ENCODE results near the gene KYNU. TPM values are rescaled to one million over a fixed set of nuclear protein-coding genes. Genes with fewer than 3 reads are reported as not detected.

Gene KYNU
- total and polyA plus RNA-seq, 10 of the 15 experiments (the other 5 are each of a cell fraction or from before 2014, with no cell fraction given): 31.3 to 101 (median 38.3) TPM

DNA sequence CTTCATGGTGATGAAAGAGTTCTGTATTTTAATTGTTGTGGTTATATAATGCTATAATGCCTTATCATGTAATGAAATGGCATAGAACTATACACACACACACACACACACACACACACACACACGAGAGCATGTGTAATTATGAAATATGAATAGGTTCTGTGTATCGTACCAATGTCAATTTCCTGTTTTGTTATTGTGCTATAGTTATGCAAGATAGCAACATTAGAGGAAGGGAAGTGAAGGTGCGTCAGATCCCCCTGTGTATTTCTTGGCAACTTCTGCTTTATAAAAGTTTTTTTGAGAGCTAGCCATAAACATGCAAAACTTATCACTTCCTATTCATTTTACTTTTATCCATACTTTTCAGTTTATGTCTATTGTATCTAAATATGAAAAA is 191.0 kb downstream of the KYNU start:
- ATAC-seq (no peak), FAIRE-seq (no peak), DNase-seq (ENCODE audit: low read depth, low spot score) (no peak)
- no peaks in the 10 kb centered on the region for H3K27me3 ChIP-seq (replicated peaks in 1 of 2; ENCODE audit: control insufficient read depth in 2 of 2, insufficient read depth in 2 of 2, low read length in 1 of 2)
- H3K4me3 ChIP-seq: no peak overlapping the region
- ChIA-PET SMC1A (ENCODE audit: uncharacterized antibody, unreplicated experiment) (interaction anchor here (1.5 kb wide), 1 partner anchor 10 kb away, joined by 3 read pairs; no protein-coding TSS in a partner anchor), POLR2A (no interaction called here), CTCF (no interaction called here), RAD21 (ENCODE audit: unreplicated experiment) (no interaction called here)
- no TSS peak for BruUV-seq (replicated peaks)
- 0% methylated on average over 3 of the region's 3 CpGs for WGBS (ENCODE audit: insufficient coverage, insufficient replicate concordance, low lambda C conversion rate, missing lambda C conversion rate)
- no peaks in the 10 kb centered on the region for H4K20me1 ChIP-seq (ENCODE audit: control insufficient read depth, insufficient read depth)
- no peaks in the 10 kb centered on the region for H3K36me3 ChIP-seq (ENCODE audit: control insufficient read depth in 2 of 2, insufficient read depth in 2 of 2, low read length in 1 of 2)
- no peak overlapping the region for H3K9ac ChIP-seq (ENCODE audit: control insufficient read depth, insufficient read depth, low read length)
- H3K4me1 ChIP-seq (ENCODE audit: control insufficient read depth, insufficient read depth, low read length): no peaks in the 10 kb centered on the region
- H3K27ac ChIP-seq (ENCODE audit: control insufficient read depth, insufficient read depth): no peak overlapping the region
- H3K4me2 ChIP-seq (ENCODE audit: control insufficient read depth, insufficient read depth): no peak overlapping the region
- in situ Hi-C loops (cut with MboI) (no loop called here), intact Hi-C loops (cut with micrococcal nuclease; ENCODE audit: unreplicated experiment) (no loop called here)
- TF ChIP-seq DPF2 (IDR thresholded peaks at IDR 0.05): no peak
- no peak for TF ChIP-seq IRF4 (IDR thresholded peaks at IDR 0.05; ENCODE audit: low read depth, low read length)
- no peaks in the 10 kb centered on the region for H3K79me2 ChIP-seq (ENCODE audit: control insufficient read depth, insufficient read depth, low read length)
- no peaks in the 10 kb centered on the region for H3K9me3 ChIP-seq (replicated peaks; ENCODE audit: control insufficient read depth, insufficient read depth, low read length)
- no peak overlapping the region for H2AFZ ChIP-seq (ENCODE audit: control insufficient read depth, low read depth, low read length)

- Histone ChIP-seq H3K27me3 (replicated peaks in 1 of 2; ENCODE audit: control insufficient read depth in 2 of 2, insufficient read depth in 2 of 2, low read length in 1 of 2) (no peaks in the 10 kb centered on the region), H3K4me3 (no peak overlapping the region), H3K9me3 (replicated peaks; ENCODE audit: control insufficient read depth, insufficient read depth, low read length) (no peaks in the 10 kb centered on the region; the same call in 1 of the 3 replicates), H3K9ac (ENCODE audit: control insufficient read depth, insufficient read depth, low read length) (no peak overlapping the region), H3K27ac (ENCODE audit: control insufficient read depth, insufficient read depth) (no peak overlapping the region), H3K79me2 (ENCODE audit: control insufficient read depth, insufficient read depth, low read length) (no peaks in the 10 kb centered on the region), H3K4me2 (ENCODE audit: control insufficient read depth, insufficient read depth) (no peak overlapping the region), H3K36me3 (ENCODE audit: control insufficient read depth in 2 of 2, insufficient read depth in 2 of 2, low read length in 1 of 2) (no peaks in the 10 kb centered on the region), H2AFZ (ENCODE audit: control insufficient read depth, low read depth, low read length) (no peak overlapping the region), H3K4me1 (ENCODE audit: control insufficient read depth, insufficient read depth, low read length) (no peaks in the 10 kb centered on the region), H4K20me1 (ENCODE audit: control insufficient read depth, insufficient read depth) (no peaks in the 10 kb centered on the region)
- SMC1A ChIA-PET (ENCODE audit: uncharacterized antibody, unreplicated experiment): interaction anchor here (1.8 kb wide), 1 partner anchor 17 kb away, joined by 5 read pairs; no protein-coding TSS in a partner anchor
- CTCF ChIA-PET: interaction anchor here (0.9 kb wide), 1 partner anchor 41 kb away, joined by 3 read pairs; no protein-coding TSS in a partner anchor
- RAD21 ChIA-PET (ENCODE audit: unreplicated experiment): no interaction called here
- in situ Hi-C loops (cut with MboI): no loop called here
- POLR2A ChIA-PET: no interaction called here
- ATAC-seq (no peak), FAIRE-seq (no peak), DNase-seq (ENCODE audit: low read depth, low spot score) (no peak)
- 0% methylated on average over 1 of the region's 1 CpG for WGBS (ENCODE audit: insufficient coverage, insufficient replicate concordance, low lambda C conversion rate, missing lambda C conversion rate)
- intact Hi-C loops (cut with micrococcal nuclease; ENCODE audit: unreplicated experiment): no loop called here
- BruUV-seq (replicated peaks): no TSS peak
- TF ChIP-seq SUZ12 (IDR thresholded peaks at IDR 0.05; ENCODE audit: unreplicated experiment) (no peak), KLF5 (IDR thresholded peaks at IDR 0.05; ENCODE audit: partially characterized antibody) (no peak), ZNF24 (IDR thresholded peaks at IDR 0.05) (no peak), CHD2 (IDR thresholded peaks at IDR 0.05; ENCODE audit: borderline replicate concordance, low read depth, low read length) (no peak), RFX5 (IDR thresholded peaks at IDR 0.05; ENCODE audit: low read depth, low read length) (no peak), PKNOX1 (IDR thresholded peaks at IDR 0.05) (no peak), NFYB (IDR thresholded peaks at IDR 0.05; ENCODE audit: insufficient read depth, low read depth, low read length) (no peak), USF2 (IDR thresholded peaks at IDR 0.05; ENCODE audit: borderline replicate concordance, low read depth, low read length) (no peak), MXI1 (IDR thresholded peaks at IDR 0.05; ENCODE audit: low read depth, low read length) (no peak), KAT2A (conservative IDR thresholded peaks at IDR 0.05; ENCODE audit: control insufficient read depth, low read depth, low read length) (no peak), HCFC1 (IDR thresholded peaks at IDR 0.05; ENCODE audit: low read length) (no peak), IRF4 (IDR thresholded peaks at IDR 0.05; ENCODE audit: low read depth, low read length) (no peak), BCL11A (IDR thresholded peaks at IDR 0.05; ENCODE audit: low read depth, low read length) (no peak), ASH2L (IDR thresholded peaks at IDR 0.05; ENCODE audit: borderline replicate concordance, low read depth) (no peak)
- TF ChIP-seq, protein P1, sequence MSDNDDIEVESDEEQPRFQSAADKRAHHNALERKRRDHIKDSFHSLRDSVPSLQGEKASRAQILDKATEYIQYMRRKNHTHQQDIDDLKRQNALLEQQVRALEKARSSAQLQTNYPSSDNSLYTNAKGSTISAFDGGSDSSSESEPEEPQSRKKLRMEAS (IDR thresholded peaks at IDR 0.05; ENCODE audit: low read depth, low read length): no peak
These were observed 193.2 kb downstream of the KYNU start for GRCh38 chr2:143070704-143071103.
